Bladder microvascular endothelial cell (primary cell): ENCODE results near the gene APOBEC3C. TPM values are rescaled to one million over a fixed set of nuclear protein-coding genes. Genes with fewer than 3 reads are reported as not detected.

ENCODE experiments used
- total RNA-seq: library from RNA; depleted of rRNA; stranded (reverse); fragments of >200 nt; gene quantifications from 2 replicates; pipeline ENCODE4 v1.2.3, GENCODE V29; 2014

Gene APOBEC3C
- total RNA-seq: 1.5 and 2.8 TPM in 2 replicates

DNA sequence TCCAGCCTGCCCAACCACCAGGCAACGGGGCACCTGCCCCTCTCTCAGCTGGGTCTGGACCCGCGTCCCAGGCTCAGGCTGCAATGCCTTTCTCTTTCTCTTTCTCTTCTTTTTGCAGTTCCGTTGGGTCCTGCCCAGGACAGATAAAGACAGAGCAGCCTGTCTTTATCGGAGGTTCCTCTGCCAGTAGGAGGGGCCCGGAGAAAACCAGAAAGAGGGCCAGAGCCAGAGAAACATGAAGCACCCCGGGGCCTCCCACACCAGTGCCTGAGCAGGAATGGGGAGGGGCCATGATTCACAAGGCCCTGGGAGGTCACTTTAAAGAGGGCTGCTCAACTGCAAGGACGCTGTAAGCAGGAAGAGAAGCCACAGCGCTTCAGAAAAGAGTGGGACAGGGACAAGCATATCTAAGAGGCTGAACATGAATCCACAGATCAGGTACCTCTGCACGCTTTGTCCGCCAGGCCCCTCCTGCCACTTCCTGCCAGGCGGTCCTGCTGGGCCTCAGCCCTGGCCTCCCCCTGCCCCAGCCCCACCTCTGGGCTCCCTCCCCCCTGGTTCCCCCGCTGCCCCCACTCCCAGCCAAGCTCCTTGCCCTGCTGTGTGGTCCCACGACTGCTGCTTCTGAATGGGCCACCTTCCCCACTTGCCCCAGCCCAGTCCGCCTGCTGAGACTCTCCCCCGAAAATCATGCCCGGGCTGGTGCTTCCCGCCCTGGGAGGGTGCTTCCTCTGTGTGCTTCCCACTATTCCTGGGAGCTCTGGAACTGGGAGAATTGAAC is at the start of gene APOBEC3C:
APOBEC3C (plus strand) TSS at position 316 of the 781 bp plus-strand sequence; CDS start at position 422, 106 bp downstream.

GRCh38 chr22:38981992-38982927 is 31.8 kb upstream of the APOBEC3C start, which contains the start of gene APOBEC3B:
Gene APOBEC3B, plus strand, starts transcription at chr22:38982347. Its CDS starts 107 bp downstream, at chr22:38982454.

GRCh38 chr22:39040538-39041296 is 26.7 kb downstream of the APOBEC3C start, which contains the start of gene APOBEC3F:
Gene APOBEC3F, plus strand, starts transcription at chr22:39040864. Its CDS starts 97 bp downstream, at chr22:39040961.

Other genes with a start within 250 kb of the APOBEC3C start
- gene DNAL4, start 220.1 kb upstream of the APOBEC3C start, total RNA-seq: 11.7 and 15.5 TPM in 2 replicates
- 0.16 and 0.69 TPM in 2 replicates for gene NPTXR, start 170.2 kb upstream of the APOBEC3C start, total RNA-seq
- 15.4 and 17.2 TPM in 2 replicates for gene CBX6, start 142.0 kb upstream of the APOBEC3C start, total RNA-seq
- gene APOBEC3A, start 56.6 kb upstream of the APOBEC3C start, total RNA-seq: not detected in 2 replicates
- 0.82 and 3.6 TPM in 2 replicates for gene APOBEC3B, start 31.9 kb upstream of the APOBEC3C start, total RNA-seq
- gene APOBEC3D, start 6.9 kb downstream of the APOBEC3C start, total RNA-seq: 1.1 and 2.4 TPM in 2 replicates
- 4.5 and 8.0 TPM in 2 replicates for gene APOBEC3F, start 26.6 kb downstream of the APOBEC3C start, total RNA-seq
- 4.4 and 6.0 TPM in 2 replicates for gene APOBEC3G, start 63.0 kb downstream of the APOBEC3C start, total RNA-seq
- gene APOBEC3H, start 83.0 kb downstream of the APOBEC3C start, total RNA-seq: 0.19 and 0.32 TPM in 2 replicates
- gene CBX7, start 138.4 kb downstream of the APOBEC3C start, total RNA-seq: 2.4 and 8.5 TPM in 2 replicates
- gene PDGFB, start 230.7 kb downstream of the APOBEC3C start, total RNA-seq: 108 and 292 TPM in 2 replicates